ENCODE measurements around the gene ABAT. TPM values are rescaled to one million over a fixed set of nuclear protein-coding genes. Genes with fewer than 3 reads are reported as not detected.

Gene ABAT
- total RNA-seq, 6 experiments from 2014 or later, result 0.51 to 1.3 (median 0.59) TPM

- no peaks in the 10 kb centered on the region for H3K36me3 Mint-ChIP-seq (ENCODE audit: low read depth)
- H3K4me1 Mint-ChIP-seq (ENCODE audit: low read depth), result no peaks in the 10 kb centered on the region
- H3K27ac Mint-ChIP-seq, result no peak overlapping the region
- H3K9me3 Mint-ChIP-seq, result no peaks in the 10 kb centered on the region
- H3K4me3 Mint-ChIP-seq, result no peak overlapping the region
- TF ChIP-seq CTCF (IDR thresholded peaks at IDR 0.05), result no peak
- peaks cover 42% of the 10 kb centered on the region for H3K27me3 Mint-ChIP-seq (ENCODE audit: insufficient read depth)
- DNase-seq, result no peak
These were observed 89.5 kb downstream of the ABAT start for GRCh38 chr16:8763899-8764298.

- DNase-seq, result no peak
- no peaks in the 10 kb centered on the region for H3K9me3 Mint-ChIP-seq
- no peak overlapping the region for H3K4me3 Mint-ChIP-seq
- TF ChIP-seq CTCF (IDR thresholded peaks at IDR 0.05), result no peak
- H3K27me3 Mint-ChIP-seq (ENCODE audit: insufficient read depth), result peaks cover 37% of the 10 kb centered on the region
- no peaks in the 10 kb centered on the region for H3K36me3 Mint-ChIP-seq (ENCODE audit: low read depth)
- H3K4me1 Mint-ChIP-seq (ENCODE audit: low read depth), result no peaks in the 10 kb centered on the region
- no peak overlapping the region for H3K27ac Mint-ChIP-seq
These were observed 90.3 kb downstream of the ABAT start for GRCh38 chr16:8764525-8765250.

GRCh38 chr16:8767176-8767575, 92.8 kb downstream of the ABAT start:
- no peak for TF ChIP-seq CTCF (IDR thresholded peaks at IDR 0.05)
- H3K36me3 Mint-ChIP-seq (ENCODE audit: low read depth), result no peaks in the 10 kb centered on the region
- DNase-seq, result no peak
- H3K4me1 Mint-ChIP-seq (ENCODE audit: low read depth), result no peaks in the 10 kb centered on the region
- H3K9me3 Mint-ChIP-seq, result no peaks in the 10 kb centered on the region
- H3K27me3 Mint-ChIP-seq (ENCODE audit: insufficient read depth), result peaks cover 29% of the 10 kb centered on the region
- no peak overlapping the region for H3K4me3 Mint-ChIP-seq
- no peak overlapping the region for H3K27ac Mint-ChIP-seq

GRCh38 chr16:8768283-8768682, 93.9 kb downstream of the ABAT start:
- Mint-ChIP-seq H3K4me1 (ENCODE audit: low read depth) (no peaks in the 10 kb centered on the region), H3K4me3 (no peak overlapping the region), H3K27ac (no peak overlapping the region), H3K36me3 (ENCODE audit: low read depth) (no peaks in the 10 kb centered on the region), H3K9me3 (no peaks in the 10 kb centered on the region), H3K27me3 (ENCODE audit: insufficient read depth) (peaks cover 23% of the 10 kb centered on the region)
- no peak for TF ChIP-seq CTCF (IDR thresholded peaks at IDR 0.05)
- no peak for DNase-seq

- Mint-ChIP-seq H3K27ac (no peak overlapping the region), H3K4me3 (no peak overlapping the region), H3K27me3 (ENCODE audit: insufficient read depth) (peaks cover 19% of the 10 kb centered on the region), H3K36me3 (ENCODE audit: low read depth) (no peaks in the 10 kb centered on the region), H3K9me3 (no peaks in the 10 kb centered on the region), H3K4me1 (ENCODE audit: low read depth) (no peaks in the 10 kb centered on the region)
- no peak for DNase-seq
- no peak for TF ChIP-seq CTCF (IDR thresholded peaks at IDR 0.05)
These were observed 94.3 kb downstream of the ABAT start for GRCh38 chr16:8768692-8769091.
